Endodermal cell (in vitro differentiated cells): ENCODE data around the gene ORMDL2. TPM values are rescaled to one million over a fixed set of nuclear protein-coding genes. Genes with fewer than 3 reads are reported as not detected.

Experiments
- DNase-seq: peaks from one replicate; pipeline ENCODE4 v3.0.0-alpha.2; 2017
- H3K27ac ChIP-seq: 2 replicates; pipeline ENCODE4 v1.5.1; 2013; ENCODE audit warnings: mild to moderate bottlenecking, low read depth, low read length, moderate library complexity
- H3K27me3 ChIP-seq: 2 replicates; pipeline ENCODE4 v1.6.1; 2013; ENCODE audit warnings: mild to moderate bottlenecking, low read length, moderate library complexity; ENCODE audit not compliant: insufficient read depth, control insufficient read depth, poor library complexity, severe bottlenecking
- H3K36me3 ChIP-seq: 2 replicates; pipeline ENCODE4 v1.7.0; 2013; ENCODE audit warnings: mild to moderate bottlenecking, low read length, moderate library complexity; ENCODE audit not compliant: control insufficient read depth, insufficient read depth
- H3K4me1 ChIP-seq: one replicate; pipeline ENCODE4 v1.7.0; 2013; ENCODE audit warnings: low read length; ENCODE audit not compliant: control insufficient read depth, insufficient read depth
- H3K4me3 ChIP-seq: 2 replicates; pipeline ENCODE4 v1.5.1; 2013; ENCODE audit warnings: mild to moderate bottlenecking, low read length, moderate library complexity
- H3K9ac ChIP-seq: 2 replicates; pipeline ENCODE4 v1.6.1; 2013; ENCODE audit warnings: mild to moderate bottlenecking, low read length, moderate library complexity; ENCODE audit not compliant: poor library complexity, severe bottlenecking; ENCODE audit errors: extremely low read depth
- H3K9me3 ChIP-seq: 2 replicates; pipeline ENCODE4 v1.6.1; 2013; ENCODE audit warnings: mild to moderate bottlenecking, low read length, moderate library complexity; ENCODE audit not compliant: control insufficient read depth
- H3K27ac Mint-ChIP-seq: 2 replicates; pipeline ENCODE4 v1.8.0; 2020; ENCODE audit warnings: mixed read lengths
- H3K27me3 Mint-ChIP-seq: 2 replicates; pipeline ENCODE4 v1.8.0; 2021; ENCODE audit warnings: mild to moderate bottlenecking, mixed read lengths; ENCODE audit not compliant: insufficient read depth
- H3K36me3 Mint-ChIP-seq: 2 replicates; pipeline ENCODE4 v1.8.0; 2020; ENCODE audit warnings: low read depth, mixed read lengths
- H3K4me1 Mint-ChIP-seq: 2 replicates; pipeline ENCODE4 v1.8.0; 2020; ENCODE audit warnings: mixed read lengths
- H3K4me3 Mint-ChIP-seq: 2 replicates; pipeline ENCODE4 v1.8.0; 2020; ENCODE audit warnings: mild to moderate bottlenecking, moderate library complexity, mixed read lengths
- H3K9me3 Mint-ChIP-seq: 2 replicates; pipeline ENCODE4 v1.8.0; 2020; ENCODE audit warnings: mild to moderate bottlenecking, mixed read lengths
- WGBS, 2 experiments: methylation state at CpG; one replicate each; pipeline versions ENCODE4 v1.1.5 to v1.1.7; 2013; ENCODE audit warnings: missing lambda C conversion rate in 2 of 2, mixed read lengths in 1 of 2; ENCODE audit not compliant: insufficient coverage in 1 of 2, insufficient read length in 1 of 2; 5-methylcytosine and 5-hydroxymethylcytosine counted together
- total RNA-seq, 2 donors: library from RNA; stranded (reverse); fragmentation: NEBNext Ultra II Directional in 1 of 2; extraction: Animal tissue kit (Norgen Biotek cat#: 25700) in 1 of 2; gene quantifications; 2 replicates in 1 of 2; 3 replicates in 1 of 2; pipeline ENCODE4 v1.2.1, GENCODE V29; 2021
- TF ChIP-seq, protein P1 (sequence below): fragments of 200-600 bp; sonication (generic); conservative IDR thresholded peaks from 2 replicates; pipeline ENCODE4 v1.5.0; 2021; ENCODE audit warnings: antibody characterized with exemption, mild to moderate bottlenecking

Gene ORMDL2
- total RNA-seq, 2 donors from 2014 or later: 43.7 to 57.1 TPM

DNA sequence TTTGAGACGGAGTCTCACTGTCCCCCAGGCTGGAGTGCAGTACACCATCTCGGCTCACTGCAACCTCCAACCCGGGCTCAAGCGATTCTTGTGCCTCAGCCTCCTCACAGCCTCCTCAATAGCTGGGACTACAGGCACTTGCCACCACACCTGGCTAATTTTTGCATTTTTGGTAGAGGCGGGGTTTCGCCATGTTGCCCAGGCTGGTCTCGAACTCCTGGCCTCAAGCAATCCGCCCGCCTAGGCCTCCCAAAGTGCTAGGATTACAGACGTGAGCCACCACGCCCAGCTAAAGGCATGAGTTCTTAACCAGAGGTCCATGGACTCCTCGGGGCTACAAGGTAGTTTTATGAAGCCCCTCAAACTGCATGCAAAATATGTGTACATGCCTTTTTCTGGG lies 2.4 kb upstream of the ORMDL2 start:
- peaks cover 57% of the 10 kb centered on the region for H3K36me3 ChIP-seq
- H3K9me3 ChIP-seq: no peaks in the 10 kb centered on the region
- no peak overlapping the region for H3K9ac ChIP-seq
- peaks cover 24% of the 10 kb centered on the region for H3K36me3 Mint-ChIP-seq
- no peak overlapping the region for H3K4me3 Mint-ChIP-seq
- TF ChIP-seq, protein P1, sequence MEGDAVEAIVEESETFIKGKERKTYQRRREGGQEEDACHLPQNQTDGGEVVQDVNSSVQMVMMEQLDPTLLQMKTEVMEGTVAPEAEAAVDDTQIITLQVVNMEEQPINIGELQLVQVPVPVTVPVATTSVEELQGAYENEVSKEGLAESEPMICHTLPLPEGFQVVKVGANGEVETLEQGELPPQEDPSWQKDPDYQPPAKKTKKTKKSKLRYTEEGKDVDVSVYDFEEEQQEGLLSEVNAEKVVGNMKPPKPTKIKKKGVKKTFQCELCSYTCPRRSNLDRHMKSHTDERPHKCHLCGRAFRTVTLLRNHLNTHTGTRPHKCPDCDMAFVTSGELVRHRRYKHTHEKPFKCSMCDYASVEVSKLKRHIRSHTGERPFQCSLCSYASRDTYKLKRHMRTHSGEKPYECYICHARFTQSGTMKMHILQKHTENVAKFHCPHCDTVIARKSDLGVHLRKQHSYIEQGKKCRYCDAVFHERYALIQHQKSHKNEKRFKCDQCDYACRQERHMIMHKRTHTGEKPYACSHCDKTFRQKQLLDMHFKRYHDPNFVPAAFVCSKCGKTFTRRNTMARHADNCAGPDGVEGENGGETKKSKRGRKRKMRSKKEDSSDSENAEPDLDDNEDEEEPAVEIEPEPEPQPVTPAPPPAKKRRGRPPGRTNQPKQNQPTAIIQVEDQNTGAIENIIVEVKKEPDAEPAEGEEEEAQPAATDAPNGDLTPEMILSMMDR: no peak
- H3K9me3 Mint-ChIP-seq: no peaks in the 10 kb centered on the region
- DNase-seq: peak; percentile 35
- H3K4me1 Mint-ChIP-seq: peaks cover 26% of the 10 kb centered on the region
- peak overlapping the region; percentile 99 for H3K4me3 ChIP-seq
- H3K4me1 ChIP-seq: peaks cover 4% of the 10 kb centered on the region
- no peaks in the 10 kb centered on the region for H3K27me3 Mint-ChIP-seq
- H3K27ac ChIP-seq: no peak overlapping the region
- 91 to 98% methylated on average over 9 to 12 of the region's 12 CpGs for WGBS, 2 experiments
- H3K27me3 ChIP-seq: no peaks in the 10 kb centered on the region
- H3K27ac Mint-ChIP-seq: no peak overlapping the region

GRCh38 chr12:55816881-55817344 lies 928 bp upstream of the ORMDL2 start:
- H3K27ac Mint-ChIP-seq: no peak overlapping the region
- DNase-seq: no peak
- WGBS, 2 experiments: 0 to 2% methylated on average over 3 to 14 of the region's 14 CpGs
- H3K36me3 Mint-ChIP-seq: peaks cover 34% of the 10 kb centered on the region
- H3K4me3 Mint-ChIP-seq: no peak overlapping the region
- Histone ChIP-seq H3K27ac (peak overlapping the region; percentile 27), H3K4me1 (peaks cover 4% of the 10 kb centered on the region), H3K36me3 (peaks cover 61% of the 10 kb centered on the region), H3K27me3 (no peaks in the 10 kb centered on the region), H3K9ac (peak overlapping the region; percentile 84), H3K4me3 (peak overlapping the region; percentile 99), H3K9me3 (no peaks in the 10 kb centered on the region)
- peaks cover 23% of the 10 kb centered on the region for H3K4me1 Mint-ChIP-seq
- TF ChIP-seq, protein P1: no peak
- no peaks in the 10 kb centered on the region for H3K27me3 Mint-ChIP-seq
- H3K9me3 Mint-ChIP-seq: no peaks in the 10 kb centered on the region

GRCh38 chr12:55818140-55818728 lies 393 bp downstream of the ORMDL2 start:
- DNase-seq: no peak
- H3K9ac ChIP-seq: peak overlapping the region; percentile 42
- peaks cover 42% of the 10 kb centered on the region for H3K36me3 Mint-ChIP-seq
- TF ChIP-seq, protein P1: no peak
- WGBS, 2 experiments: 3% methylated on average over 16 to 17 of the region's 17 CpGs
- H3K9me3 ChIP-seq: no peaks in the 10 kb centered on the region
- H3K4me1 Mint-ChIP-seq: peaks cover 19% of the 10 kb centered on the region
- no peak overlapping the region for H3K27ac ChIP-seq
- H3K27me3 ChIP-seq: no peaks in the 10 kb centered on the region
- H3K27me3 Mint-ChIP-seq: no peaks in the 10 kb centered on the region
- no peak overlapping the region for H3K27ac Mint-ChIP-seq
- no peak overlapping the region for H3K4me3 Mint-ChIP-seq
- peak overlapping the region; percentile 99 for H3K4me3 ChIP-seq
- no peaks in the 10 kb centered on the region for H3K9me3 Mint-ChIP-seq
- peaks cover 66% of the 10 kb centered on the region for H3K36me3 ChIP-seq
- H3K4me1 ChIP-seq: peaks cover 4% of the 10 kb centered on the region
